K562 (cell line): ENCODE measurements around the gene LAMA3. TPM values are rescaled to one million over a fixed set of nuclear protein-coding genes. Genes with fewer than 3 reads are reported as not detected.

Source experiments
- ATAC-seq: fragments of 200-7000 bp; cut with Tn5 transposase; 3 replicates; pipeline ENCODE4 v1.9.1; 2020; ENCODE audit warnings: moderate library complexity
- BruUV-seq: library from RNA; stranded (reverse); fragments of 400-500 nt; replicated peaks from 2 replicates; lab custom pipeline; 2021; lab: Mats Ljungman, UMichigan
- CTCF ChIA-PET: fragments of 300-600 bp; formaldehyde crosslinking; extraction: SDS; loops from one replicate; lab custom pipeline; 2021; ENCODE audit warnings: low intra/inter-chr PET ratio; lab: Yijun Ruan, JAX
- POLR2A ChIA-PET: fragments of 300-600, 350-650 bp; sonication (Branson Sonifier 250); formaldehyde crosslinking; extraction: SDS; loops from one replicate; lab custom pipeline; 2021; ENCODE audit warnings: antibody characterized with exemption, inconsistent platforms; lab: Yijun Ruan, JAX
- DNase-seq, 4 experiments: peaks; one replicate each; pipeline versions ENCODE4 v3.0.0 to v3.0.0-alpha.2; 2011 to 2018; ENCODE audit warnings: low spot score in 3 of 4, mixed read lengths in 3 of 4; ENCODE audit errors: extremely low read depth in 1 of 4
- FAIRE-seq: peaks from 2 replicates; lab custom pipeline; 2011; peaks lifted over from hg19 to GRCh38; lab: Jason Lieb, UNC
- H2AFZ ChIP-seq: 2 replicates; pipeline ENCODE4 v1.6.0; 2011; ENCODE audit warnings: low read depth, low read length, control low read depth, inconsistent platforms
- H3K27ac ChIP-seq: fragments of 200-600 bp; 3 replicates; pipeline ENCODE4 v1.8.0; 2011; ENCODE audit warnings: low read depth, mild to moderate bottlenecking, control low read depth, inconsistent platforms, low read length, moderate library complexity, mixed read lengths; ENCODE audit errors: extremely low read depth
- H3K27me3 ChIP-seq, 2 experiments: fragments of 300-600 bp in 1 of 2; 2 replicates in 1 of 2; 3 replicates in 1 of 2; pipeline versions ENCODE4 v1.6.0 to v1.8.0; 2011; ENCODE audit warnings: inconsistent platforms in 2 of 2, low read length in 2 of 2, mild to moderate bottlenecking in 1 of 2, mixed read lengths in 1 of 2, moderate library complexity in 1 of 2; ENCODE audit not compliant: control insufficient read depth in 2 of 2, insufficient read depth in 2 of 2
- H3K36me3 ChIP-seq: fragments of 300-600 bp; 3 replicates; pipeline ENCODE4 v1.8.0; 2011; ENCODE audit warnings: mild to moderate bottlenecking, low read length, inconsistent platforms; ENCODE audit not compliant: control insufficient read depth, insufficient read depth
- H3K4me1 ChIP-seq, 2 experiments: fragments of 200-600 bp in 1 of 2; replicated peaks in 1 of 2; 2 replicates in 1 of 2; 3 replicates in 1 of 2; pipeline versions ENCODE4 v1.5.1 to v1.8.0; 2011; ENCODE audit warnings: inconsistent platforms in 2 of 2, low read length in 2 of 2, mild to moderate bottlenecking in 1 of 2, mixed read lengths in 1 of 2, moderate library complexity in 1 of 2; ENCODE audit not compliant: control insufficient read depth in 2 of 2, insufficient read depth in 2 of 2
- H3K4me2 ChIP-seq: 2 replicates; pipeline ENCODE4 v1.6.1; 2011; ENCODE audit warnings: low read length, control low read depth, inconsistent platforms, mixed read lengths; ENCODE audit not compliant: insufficient read depth
- H3K4me3 ChIP-seq: fragments of 200-600 bp; sonication (generic), shearing (Covaris generic); 2 replicates; pipeline ENCODE4 v1.5.1; 2016; ENCODE audit warnings: control low read depth, inconsistent platforms
- H3K79me2 ChIP-seq: fragments of 200-600 bp; 3 replicates; pipeline ENCODE4 v1.8.0; 2011; ENCODE audit warnings: low read length, inconsistent platforms; ENCODE audit not compliant: control insufficient read depth, insufficient read depth
- H3K9ac ChIP-seq, 2 experiments: 2 replicates each; pipeline versions ENCODE4 v1.6.0 to v1.6.1; 2011; ENCODE audit warnings: low read depth in 2 of 2, low read length in 2 of 2, control low read depth in 1 of 2, inconsistent platforms in 1 of 2, mild to moderate bottlenecking in 1 of 2, mixed read lengths in 1 of 2; ENCODE audit not compliant: insufficient read depth in 1 of 2
- H3K9me1 ChIP-seq: one replicate; pipeline ENCODE4 v1.6.0; 2011; ENCODE audit warnings: inconsistent platforms, mild to moderate bottlenecking, low read length, moderate library complexity; ENCODE audit not compliant: control insufficient read depth, insufficient read depth
- H3K9me3 ChIP-seq: replicated peaks from 2 replicates; pipeline ENCODE4 v1.5.1; 2011; ENCODE audit warnings: low read depth, low read length, inconsistent platforms; ENCODE audit not compliant: control insufficient read depth, insufficient read depth
- H4K20me1 ChIP-seq: replicated peaks from 2 replicates; pipeline ENCODE4 v1.6.1; 2011; ENCODE audit warnings: low read length, inconsistent platforms, mixed read lengths; ENCODE audit not compliant: control insufficient read depth, insufficient read depth
- KLF16 ChIP-seq: IDR thresholded peaks from 2 replicates; pipeline ENCODE4 v1.6.1; 2016; ENCODE audit warnings: antibody characterized with exemption
- YY1 ChIP-seq, 3 experiments: IDR thresholded peaks; 2 replicates each; pipeline ENCODE4 v1.6.1; 2011; ENCODE audit warnings: low read length in 2 of 3, mild to moderate bottlenecking in 2 of 3, moderate library complexity in 2 of 3, borderline replicate concordance in 1 of 3, control low read depth in 1 of 3, low read depth in 1 of 3; ENCODE audit not compliant: insufficient read depth in 3 of 3, insufficient replicate concordance in 2 of 3, control insufficient read depth in 1 of 3, insufficient read length in 1 of 3; ENCODE audit errors: extremely low read depth in 1 of 3
- ZNF318 ChIP-seq, 2 experiments: fragments of 450-650 bp; IDR thresholded peaks; 2 replicates each; pipeline ENCODE4 v1.6.1; 2016; ENCODE audit warnings: mild to moderate bottlenecking in 2 of 2, borderline replicate concordance in 1 of 2, low read depth in 1 of 2, moderate library complexity in 1 of 2
- WGBS: fragments of 100-300 bp; shearing (Covaris generic); methylation state at CpG from one replicate; pipeline ENCODE4 v1.1.6; 2016; ENCODE audit warnings: low coverage, mixed read lengths; ENCODE audit not compliant: insufficient coverage; ENCODE audit errors: missing lambda C conversion rate; 5-methylcytosine and 5-hydroxymethylcytosine counted together
- in situ Hi-C: fragments of 300-500 bp; cut with MboI; formaldehyde crosslinking; loops from 4 replicates; pipeline ENCODE4 v1.15.0; 2018; ENCODE audit warnings: inconsistent platforms, mixed read lengths
- intact Hi-C: fragments of 100-400 bp; cut with micrococcal nuclease; formaldehyde crosslinking; loops from 2 replicates; pipeline ENCODE4 v1.14.2; 2022
- polyA plus RNA-seq, 8 experiments: library from polyadenylated mRNA; depleted of rRNA in 4 of 8; stranded (reverse) in 5 of 8; unstranded in 3 of 8; fragments of >200 nt; fragmentation: Nextera tagmentation in 2 of 8; fragmentation: Illumina TruSeq in 1 of 8; extraction: Ambion mirVana in 2 of 8; extraction: Trizol in 1 of 8; gene quantifications; 2 replicates each; pipeline versions ENCODE4 v1.2.1 to v1.2.3, GENCODE V29; 2011 to 2014; ENCODE audit warnings: inconsistent platforms in 1 of 8, missing spikeins in 1 of 8
- total RNA-seq, 7 experiments: library from RNA; depleted of rRNA in 6 of 7; stranded (reverse); fragments of >200 nt in 6 of 7; fragmentation: Illumina TruSeq in 2 of 7; extraction: Trizol in 2 of 7; gene quantifications; 2 replicates each; pipeline versions ENCODE4 v1.2.1 to v1.2.3, GENCODE V29; 2011 to 2021; ENCODE audit warnings: low replicate concordance in 1 of 7

LAMA3 gene
- total and polyA plus RNA-seq, 9 of the 15 experiments (the other 6 are each of a cell fraction or from before 2014, with no cell fraction given): 0.07 TPM; not detected in 8

DNA sequence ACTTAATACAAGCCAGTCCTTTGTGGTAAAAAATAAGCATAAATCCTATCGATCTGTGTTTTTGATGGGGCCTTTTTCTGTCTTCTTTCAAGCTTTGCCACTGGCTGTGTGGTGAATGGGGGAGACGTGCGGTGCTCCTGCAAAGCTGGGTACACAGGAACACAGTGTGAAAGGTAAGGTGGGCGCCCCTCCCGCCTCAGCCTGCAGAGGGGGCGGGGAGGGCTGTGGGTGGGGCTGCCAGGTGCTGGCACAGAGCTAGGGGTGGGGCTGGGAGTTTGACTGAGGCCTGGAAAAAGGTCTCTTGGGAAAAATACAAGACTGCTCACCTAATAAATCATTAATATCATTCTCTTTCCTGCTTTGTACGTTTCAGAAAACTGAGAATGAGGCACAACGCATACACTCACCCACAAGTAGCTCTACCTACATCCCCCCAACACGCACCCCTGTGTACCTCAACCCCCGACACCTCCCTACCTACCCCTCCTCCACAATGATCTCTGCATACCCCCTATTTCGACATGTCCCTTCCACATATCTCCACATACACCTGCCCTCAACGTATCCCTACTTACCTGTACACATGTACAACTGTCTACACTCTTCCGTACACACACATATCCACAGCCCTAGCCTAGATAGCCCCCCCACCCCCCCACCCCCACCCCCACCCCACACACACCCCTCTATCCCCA, 195.6 kb downstream of the LAMA3 start:
- Histone ChIP-seq H2AFZ (no peak overlapping the region), H3K27ac (no peak overlapping the region), H4K20me1 (no peaks in the 10 kb centered on the region), H3K4me3 (no peak overlapping the region), H3K36me3 (no peaks in the 10 kb centered on the region), H3K4me1 (no peaks in the 10 kb centered on the region), H3K9me3 (no peaks in the 10 kb centered on the region), H3K27me3 (peaks cover under 1 to 15% of the 10 kb centered on the region in 2 experiments; a peak in 3 of 5 replicates), H3K79me2 (no peaks in the 10 kb centered on the region), H3K9ac (no peak overlapping the region), H3K9me1 (no peaks in the 10 kb centered on the region), H3K4me2 (no peak overlapping the region)
- POLR2A ChIA-PET: no interaction called here
- 1% methylated on average over 9 of the region's 13 CpGs for WGBS
- TF ChIP-seq KLF16 (no peak), ZNF318 (IDR thresholded peaks at IDR 0.05; ENCODE audit: borderline replicate concordance in 1 of 2, low read depth in 1 of 2) (no peak), YY1 (IDR thresholded peaks at IDR 0.05; ENCODE audit: borderline replicate concordance in 1 of 3, control insufficient read depth in 1 of 3, extremely low read depth in 1 of 3, insufficient read depth in 3 of 3, insufficient read length in 1 of 3, insufficient replicate concordance in 2 of 3, low read depth in 1 of 3, low read length in 2 of 3) (no peak)
- no peak for DNase-seq
- FAIRE-seq: no peak
- intact Hi-C loops: no loop called here
- no peak for ATAC-seq
- BruUV-seq: no TSS peak
- in situ Hi-C loops: no loop called here
- CTCF ChIA-PET: no interaction called here
